Erythroblast (primary cell): Measurements from ENCODE around the gene KDM1B.

Source experiments
- GATA1 ChIP-seq: IDR thresholded peaks from 2 replicates; pipeline ENCODE4 v1.6.1; 2011; ENCODE audit warnings: low read depth, mild to moderate bottlenecking, control low read depth, low read length, moderate library complexity
- POLR2A ChIP-seq: IDR thresholded peaks from 2 replicates; pipeline ENCODE4 v1.6.1; 2011; ENCODE audit warnings: mild to moderate bottlenecking, low read length

DNA sequence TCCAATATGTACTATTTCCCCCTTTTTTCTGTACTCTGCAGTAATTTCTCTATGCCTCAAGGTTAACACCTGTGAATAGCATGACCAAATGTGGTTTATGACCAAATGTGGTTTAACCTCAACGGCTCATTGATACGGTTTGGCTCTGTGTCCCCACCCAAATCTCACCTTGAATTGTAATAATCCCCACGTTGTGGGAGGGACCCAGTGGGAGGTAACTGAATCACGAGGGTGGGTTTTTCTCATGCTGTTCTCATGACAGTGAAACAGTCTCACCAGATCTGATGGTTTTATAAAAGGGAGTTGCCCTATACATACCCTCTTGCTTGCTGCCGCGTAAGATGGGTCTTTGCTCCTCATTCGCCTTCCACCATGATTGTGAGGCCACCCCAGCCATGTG lies 90.4 kb downstream of the KDM1B start:
- TF ChIP-seq POLR2A (no peak), GATA1 (no peak)
